Esophagus squamous epithelium (tissue), 5 donors: ENCODE data around the gene SPNS1. TPM values are rescaled to one million over a fixed set of nuclear protein-coding genes. Genes with fewer than 3 reads are reported as not detected.

Experiments
- DNase-seq: peaks from one replicate; lab custom pipeline; 2025; lab: John Stamatoyannopoulos, UW
- H3K27ac ChIP-seq, 4 donors: fragments of 200-600 bp; sonication (generic); one replicate each; pipeline ENCODE4 v1.5.1; 2016 to 2019; ENCODE audit warnings: mild to moderate bottlenecking in 1 of 4
- H3K27me3 ChIP-seq, 4 donors: fragments of 200-600 bp; sonication (generic); 1 replicate in 3 of 4; 2 replicates in 1 of 4; pipeline versions ENCODE4 v1.5.1 to v1.6.0; 2017 to 2021; ENCODE audit warnings: antibody characterized with exemption in 1 of 4
- H3K36me3 ChIP-seq, 3 donors: fragments of 200-600 bp; sonication (generic); one replicate each; pipeline ENCODE4 v1.5.1; 2016 to 2019
- H3K4me1 ChIP-seq, 3 donors: fragments of 200-600 bp; sonication (generic); one replicate each; pipeline ENCODE4 v1.5.1; 2017 to 2019
- H3K4me3 ChIP-seq, 4 donors: fragments of 200-600 bp; sonication (generic); 1 replicate in 3 of 4; 2 replicates in 1 of 4; pipeline ENCODE4 v1.5.1; 2016 to 2019; ENCODE audit warnings: mild to moderate bottlenecking in 2 of 4, moderate library complexity in 1 of 4
- H3K9me3 ChIP-seq, 3 donors: fragments of 200-600 bp; sonication (generic); one replicate each; pipeline ENCODE4 v1.5.1; 2016 to 2019
- POLR2A ChIP-seq, 4 donors: fragments of 450-650 bp; IDR thresholded peaks; one replicate each; pipeline ENCODE4 v1.6.1; 2017; ENCODE audit warnings: antibody characterized with exemption in 4 of 4, mild to moderate bottlenecking in 4 of 4, moderate library complexity in 3 of 4
- WGBS, 2 donors: methylation state at CpG; one replicate each; pipeline ENCODE4 v1.1.5; 2018; 5-methylcytosine and 5-hydroxymethylcytosine counted together
- intact Hi-C: fragments of 100-400 bp; cut with DNase I; formaldehyde crosslinking; loops from one replicate; pipeline ENCODE4 v1.15.0; 2022
- total RNA-seq, 4 donors: library from RNA; depleted of rRNA; stranded (reverse); fragments of >200 nt; gene quantifications; one replicate each; pipeline ENCODE4 v1.1.0, GENCODE V29; 2016
- TF ChIP-seq, protein P1 (sequence below), 6 experiments: fragments of 450-650 bp in 4 of 6; fragments of 200-600 bp in 2 of 6; sonication (generic) in 2 of 6; IDR thresholded peaks; one replicate each; pipeline ENCODE4 v1.5.1; 2016 to 2019; ENCODE audit warnings: antibody characterized with exemption in 6 of 6, mild to moderate bottlenecking in 4 of 6, moderate library complexity in 4 of 6
- donor health status: DM: yes; HTN: yes; CAD: no.

Gene SPNS1
- total RNA-seq, 4 donors from 2014 or later, result 15.3 to 26.3 (median 18.5) TPM

- H3K4me1 ChIP-seq, result peaks cover 7 to 11% (median 8%) of the 10 kb centered on the region in 3 donors
- no peaks in the 10 kb centered on the region for H3K9me3 ChIP-seq
- H3K4me3 ChIP-seq, result no peak overlapping the region
- no peaks in the 10 kb centered on the region for H3K36me3 ChIP-seq
- H3K27me3 ChIP-seq, result no peaks in the 10 kb centered on the region
- intact Hi-C loops, result no loop called here
- DNase-seq, result no peak
- no peak overlapping the region for H3K27ac ChIP-seq
- TF ChIP-seq, protein P1, sequence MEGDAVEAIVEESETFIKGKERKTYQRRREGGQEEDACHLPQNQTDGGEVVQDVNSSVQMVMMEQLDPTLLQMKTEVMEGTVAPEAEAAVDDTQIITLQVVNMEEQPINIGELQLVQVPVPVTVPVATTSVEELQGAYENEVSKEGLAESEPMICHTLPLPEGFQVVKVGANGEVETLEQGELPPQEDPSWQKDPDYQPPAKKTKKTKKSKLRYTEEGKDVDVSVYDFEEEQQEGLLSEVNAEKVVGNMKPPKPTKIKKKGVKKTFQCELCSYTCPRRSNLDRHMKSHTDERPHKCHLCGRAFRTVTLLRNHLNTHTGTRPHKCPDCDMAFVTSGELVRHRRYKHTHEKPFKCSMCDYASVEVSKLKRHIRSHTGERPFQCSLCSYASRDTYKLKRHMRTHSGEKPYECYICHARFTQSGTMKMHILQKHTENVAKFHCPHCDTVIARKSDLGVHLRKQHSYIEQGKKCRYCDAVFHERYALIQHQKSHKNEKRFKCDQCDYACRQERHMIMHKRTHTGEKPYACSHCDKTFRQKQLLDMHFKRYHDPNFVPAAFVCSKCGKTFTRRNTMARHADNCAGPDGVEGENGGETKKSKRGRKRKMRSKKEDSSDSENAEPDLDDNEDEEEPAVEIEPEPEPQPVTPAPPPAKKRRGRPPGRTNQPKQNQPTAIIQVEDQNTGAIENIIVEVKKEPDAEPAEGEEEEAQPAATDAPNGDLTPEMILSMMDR (IDR thresholded peaks at IDR 0.05), result no peak
- TF ChIP-seq POLR2A (IDR thresholded peaks at IDR 0.05), result no peak
These were observed 31.3 kb upstream of the SPNS1 start for GRCh38 chr16:28943281-28943680.

DNA sequence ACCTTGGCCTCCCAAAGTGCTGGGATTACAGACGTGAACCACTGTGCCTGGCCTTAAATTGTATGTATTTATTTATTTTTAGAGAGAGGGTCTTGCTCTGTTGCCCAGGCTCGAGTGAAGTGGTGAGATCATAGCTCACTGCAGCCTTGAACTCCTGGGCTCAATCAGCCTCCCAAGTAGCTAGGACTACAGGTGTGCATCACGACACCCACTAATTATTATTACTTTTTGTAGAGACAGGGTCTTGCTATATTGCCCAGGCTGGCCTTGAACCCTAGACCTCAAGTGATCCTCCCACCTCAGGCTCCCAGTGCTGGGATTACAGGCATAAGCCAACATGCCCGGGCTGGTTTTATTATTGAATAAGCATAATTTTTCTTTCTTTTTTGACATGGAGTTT, 27.9 kb upstream of the SPNS1 start:
- intact Hi-C loops, result no loop called here
- TF ChIP-seq POLR2A (IDR thresholded peaks at IDR 0.05), result no peak
- TF ChIP-seq, protein P1 (IDR thresholded peaks at IDR 0.05), result no peak
- Histone ChIP-seq H3K27me3 (no peaks in the 10 kb centered on the region), H3K4me3 (no peak overlapping the region), H3K9me3 (no peaks in the 10 kb centered on the region), H3K4me1 (peaks cover 12 to 22% (median 14%) of the 10 kb centered on the region in 3 donors), H3K36me3 (no peaks in the 10 kb centered on the region), H3K27ac (no peak overlapping the region)
- no peak for DNase-seq
- 49 to 74% methylated on average over 3 to 4 of the region's 4 CpGs for WGBS, 2 donors

GRCh38 chr16:28950648-28951409, 23.7 kb upstream of the SPNS1 start, which contains the start of gene NFATC2IP:
Gene NFATC2IP (plus strand): TSS chr16:28950937. CDS start chr16:28951012, 75 bp downstream.
- WGBS, 2 donors, result 0% methylated on average over 10 to 42 of the region's 79 CpGs

GRCh38 chr16:28951410-28951943, 23.1 kb upstream of the SPNS1 start:
- no peaks in the 10 kb centered on the region for H3K9me3 ChIP-seq

More at GRCh38 chr16:28950648-28951409, 23.7 kb upstream of the SPNS1 start, which contains the start of gene NFATC2IP:
- peak; percentile 97 for DNase-seq
- Histone ChIP-seq H3K27ac (peak within 1 kb of the TSS; percentile 86 to 96 (median 92)), H3K36me3 (peaks cover 0 to 38% (median 18%) of the 10 kb centered on the region in 3 donors), H3K4me3 (peak within 1 kb of the TSS; percentile 85 to 97 (median 92)), H3K4me1 (peaks cover 10 to 33% (median 16%) of the 10 kb centered on the region in 3 donors), H3K27me3 (no peaks in the 10 kb centered on the region), H3K9me3 (no peaks in the 10 kb centered on the region)
- TF ChIP-seq, protein P1 (IDR thresholded peaks at IDR 0.05), result peak in 1 of 6 experiments; percentile 28
- TF ChIP-seq POLR2A (IDR thresholded peaks at IDR 0.05), result peak in 1 of 4 donors; percentile 27
- intact Hi-C loops, result no loop called here

More at GRCh38 chr16:28951410-28951943, 23.1 kb upstream of the SPNS1 start:
- intact Hi-C loops, result no loop called here
- peak overlapping the region; percentile 86 to 96 (median 92) for H3K27ac ChIP-seq
- no peaks in the 10 kb centered on the region for H3K27me3 ChIP-seq
- peaks cover 0 to 44% (median 24%) of the 10 kb centered on the region in 3 donors for H3K36me3 ChIP-seq
- DNase-seq, result no peak
- 1% methylated on average over 11 to 13 of the region's 17 CpGs for WGBS, 2 donors
- H3K4me1 ChIP-seq, result peaks cover 10 to 31% (median 14%) of the 10 kb centered on the region in 3 donors
- H3K4me3 ChIP-seq, result peak overlapping the region; percentile 85 to 97 (median 92)
- TF ChIP-seq, protein P1 (IDR thresholded peaks at IDR 0.05), result no peak
- TF ChIP-seq POLR2A (IDR thresholded peaks at IDR 0.05), result no peak
